ENCODE results near the gene RAB11FIP4. TPM values are rescaled to one million over a fixed set of nuclear protein-coding genes. Genes with fewer than 3 reads are reported as not detected.

Gene RAB11FIP4
- total and polyA plus RNA-seq, 2 donors (not counting 3 experiments of a cell fraction or from before 2014, with no cell fraction given), result 0.08 to 0.38 TPM

DNA sequence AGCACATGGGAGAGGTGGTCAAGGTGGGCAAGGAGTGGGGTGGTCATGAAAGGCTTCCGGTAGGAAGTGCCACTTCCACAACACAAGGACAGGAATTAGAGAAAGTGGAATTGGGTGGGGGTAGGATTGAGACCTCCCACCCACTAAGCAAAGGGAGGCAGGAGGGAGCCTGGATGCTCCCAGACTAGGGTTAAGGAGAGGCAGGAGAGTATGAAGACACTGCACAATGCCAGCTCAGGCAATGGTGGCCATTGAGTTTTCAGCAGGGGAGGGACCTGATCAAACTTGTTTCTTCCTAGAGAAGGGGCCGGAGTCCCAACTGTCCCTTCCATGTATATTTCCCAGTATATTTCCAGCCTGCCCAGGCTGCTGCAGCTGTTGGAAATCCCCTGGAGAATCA lies 3.1 kb upstream of the RAB11FIP4 start:
- FAIRE-seq (no peak), DNase-seq (ENCODE audit: low read depth, low spot score) (no peak)
- intact Hi-C loops (cut with micrococcal nuclease), result loop anchor here (2.0 kb wide), 1 partner anchor 454 kb away; no protein-coding TSS in a partner anchor
- Histone ChIP-seq H3K27me3 (ENCODE audit: control insufficient read depth in 2 of 2, insufficient read depth in 2 of 2, low read length in 2 of 2) (peaks cover 13 to 17% of the 10 kb centered on the region in 2 experiments), H3K9me1 (replicated peaks; ENCODE audit: control insufficient read depth, extremely low read depth, insufficient read depth, low read length) (no peaks in the 10 kb centered on the region), H2AFZ (ENCODE audit: low read depth, low read length) (no peak overlapping the region), H3K4me3 (replicated peaks in 1 of 3; ENCODE audit: insufficient read depth in 1 of 3, low read depth in 1 of 3, low read length in 3 of 3) (no peak overlapping the region), H3K36me3 (ENCODE audit: control insufficient read depth in 2 of 2, extremely low read depth in 1 of 2, insufficient read depth in 2 of 2, low read length in 2 of 2) (no peaks in the 10 kb centered on the region), H3K79me2 (ENCODE audit: control insufficient read depth, insufficient read depth, low read length) (no peaks in the 10 kb centered on the region), H4K20me1 (replicated peaks; ENCODE audit: control insufficient read depth, extremely low read depth, insufficient read depth, low read length) (no peaks in the 10 kb centered on the region), H3K9ac (replicated peaks; ENCODE audit: extremely low read depth, insufficient read depth, low read length) (no peak overlapping the region), H3K4me1 (ENCODE audit: control insufficient read depth, extremely low read depth, insufficient read depth, low read length) (no peaks in the 10 kb centered on the region), H3K27ac (ENCODE audit: insufficient read depth, low read depth, low read length) (no peak overlapping the region), H3K9me3 (replicated peaks; ENCODE audit: control insufficient read depth, insufficient read depth, low read length) (no peaks in the 10 kb centered on the region), H3K4me2 (ENCODE audit: insufficient read depth, low read length) (no peak overlapping the region)
- no TSS peak for BruUV-seq (replicated peaks)
- no peak for TF ChIP-seq POLR2AphosphoS5 (IDR thresholded peaks at IDR 0.05; ENCODE audit: insufficient read depth, low read depth, low read length)
- TF ChIP-seq MYC (IDR thresholded peaks at IDR 0.05; ENCODE audit: low read depth, low read length), result no peak
- CTCF ChIA-PET, result interaction anchor here (0.9 to 2.9 kb wide), 6 partner anchors 20 to 454 kb away, joined by 3 to 92 read pairs (median 12); no protein-coding TSS in a partner anchor
- dilution Hi-C loops (cut with MboI; ENCODE audit: extremely low pct_ligation_motif_present, low sequenced_read_pairs), result no loop called here
- POLR2A ChIA-PET, result no interaction called here

DNA sequence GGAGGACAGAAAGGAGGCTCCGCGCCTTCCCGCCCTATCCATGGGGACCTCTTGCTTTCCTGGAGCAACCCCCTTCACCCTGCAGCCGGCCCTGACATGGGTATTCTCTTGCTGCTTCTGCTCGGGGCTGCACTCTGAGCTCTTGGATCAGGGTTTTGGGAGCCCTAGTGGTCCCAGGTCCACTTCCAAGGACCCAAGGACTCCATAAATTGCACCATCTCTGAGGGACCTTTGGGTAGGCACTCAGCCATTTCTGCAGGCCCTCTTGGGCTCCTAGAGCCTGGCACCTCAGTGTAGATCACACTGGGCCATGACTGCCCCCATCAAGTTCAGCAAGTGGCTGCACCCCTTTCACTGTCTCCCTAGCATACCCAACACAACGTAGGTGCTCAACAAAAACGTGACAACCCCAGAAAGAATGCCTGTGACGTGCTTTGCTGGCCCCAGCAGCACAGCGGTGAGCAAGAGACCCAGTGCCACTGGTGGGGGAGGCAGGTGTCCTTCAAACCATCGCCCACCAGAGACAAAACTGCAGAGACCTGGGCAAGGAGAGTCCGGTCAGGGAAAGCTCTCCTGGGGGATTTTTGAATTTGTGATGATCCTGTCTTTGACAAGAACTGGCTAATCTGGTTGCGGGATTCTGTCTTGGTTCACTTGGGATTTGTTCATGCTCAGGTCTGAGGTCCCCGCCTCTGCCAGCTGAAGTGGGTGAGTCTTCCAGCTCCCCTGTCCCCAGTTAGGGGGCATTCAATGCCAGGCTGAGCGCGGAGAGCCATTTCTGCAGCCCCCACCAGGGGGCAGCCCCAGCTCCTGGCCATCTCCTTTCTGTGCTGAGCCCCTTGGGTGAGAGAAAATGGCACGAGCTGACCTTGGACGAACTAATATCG lies 2.5 kb upstream of the RAB11FIP4 start:
- ChIA-PET POLR2A (no interaction called here), CTCF (interaction anchor here (0.6 to 2.9 kb wide), 33 partner anchors 9 to 750 kb away, joined by 3 to 92 read pairs (median 3); no protein-coding TSS in a partner anchor)
- H3K27me3 ChIP-seq (ENCODE audit: control insufficient read depth in 2 of 2, insufficient read depth in 2 of 2, low read length in 2 of 2), result peaks cover 13 to 17% of the 10 kb centered on the region in 2 experiments
- dilution Hi-C loops (cut with MboI; ENCODE audit: extremely low pct_ligation_motif_present, low sequenced_read_pairs), result no loop called here
- intact Hi-C loops (cut with micrococcal nuclease), result loop anchor here (1.0 to 2.0 kb wide), 2 partner anchors 136 to 454 kb away; no protein-coding TSS in a partner anchor
- H3K27ac ChIP-seq (ENCODE audit: insufficient read depth, low read depth, low read length), result no peak overlapping the region
- no peak overlapping the region for H3K4me2 ChIP-seq (ENCODE audit: insufficient read depth, low read length)
- H3K4me1 ChIP-seq (ENCODE audit: control insufficient read depth, extremely low read depth, insufficient read depth, low read length), result no peaks in the 10 kb centered on the region
- H3K9me1 ChIP-seq (replicated peaks; ENCODE audit: control insufficient read depth, extremely low read depth, insufficient read depth, low read length), result no peaks in the 10 kb centered on the region
- no peaks in the 10 kb centered on the region for H3K36me3 ChIP-seq (ENCODE audit: control insufficient read depth in 2 of 2, extremely low read depth in 1 of 2, insufficient read depth in 2 of 2, low read length in 2 of 2)
- no peak overlapping the region for H3K4me3 ChIP-seq (replicated peaks in 1 of 3; ENCODE audit: insufficient read depth in 1 of 3, low read depth in 1 of 3, low read length in 3 of 3)
- H2AFZ ChIP-seq (ENCODE audit: low read depth, low read length), result no peak overlapping the region
- no peak overlapping the region for H3K9ac ChIP-seq (replicated peaks; ENCODE audit: extremely low read depth, insufficient read depth, low read length)
- no peaks in the 10 kb centered on the region for H3K9me3 ChIP-seq (replicated peaks; ENCODE audit: control insufficient read depth, insufficient read depth, low read length)
- no peaks in the 10 kb centered on the region for H4K20me1 ChIP-seq (replicated peaks; ENCODE audit: control insufficient read depth, extremely low read depth, insufficient read depth, low read length)
- TF ChIP-seq, protein P1, sequence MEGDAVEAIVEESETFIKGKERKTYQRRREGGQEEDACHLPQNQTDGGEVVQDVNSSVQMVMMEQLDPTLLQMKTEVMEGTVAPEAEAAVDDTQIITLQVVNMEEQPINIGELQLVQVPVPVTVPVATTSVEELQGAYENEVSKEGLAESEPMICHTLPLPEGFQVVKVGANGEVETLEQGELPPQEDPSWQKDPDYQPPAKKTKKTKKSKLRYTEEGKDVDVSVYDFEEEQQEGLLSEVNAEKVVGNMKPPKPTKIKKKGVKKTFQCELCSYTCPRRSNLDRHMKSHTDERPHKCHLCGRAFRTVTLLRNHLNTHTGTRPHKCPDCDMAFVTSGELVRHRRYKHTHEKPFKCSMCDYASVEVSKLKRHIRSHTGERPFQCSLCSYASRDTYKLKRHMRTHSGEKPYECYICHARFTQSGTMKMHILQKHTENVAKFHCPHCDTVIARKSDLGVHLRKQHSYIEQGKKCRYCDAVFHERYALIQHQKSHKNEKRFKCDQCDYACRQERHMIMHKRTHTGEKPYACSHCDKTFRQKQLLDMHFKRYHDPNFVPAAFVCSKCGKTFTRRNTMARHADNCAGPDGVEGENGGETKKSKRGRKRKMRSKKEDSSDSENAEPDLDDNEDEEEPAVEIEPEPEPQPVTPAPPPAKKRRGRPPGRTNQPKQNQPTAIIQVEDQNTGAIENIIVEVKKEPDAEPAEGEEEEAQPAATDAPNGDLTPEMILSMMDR (IDR thresholded peaks at IDR 0.05; ENCODE audit: extremely low read depth in 1 of 2, insufficient read depth in 1 of 2, low read depth in 1 of 2, low read length in 2 of 2), result peak; percentile 78 to 90
- no peak for TF ChIP-seq EZH2 (IDR thresholded peaks at IDR 0.05; ENCODE audit: borderline replicate concordance, low read depth, low read length, severe bottlenecking)
- peak; percentile 75 for FAIRE-seq
- H3K79me2 ChIP-seq (ENCODE audit: control insufficient read depth, insufficient read depth, low read length), result no peaks in the 10 kb centered on the region
- peak; percentile 32 for DNase-seq (ENCODE audit: low read depth, low spot score)
- no TSS peak for BruUV-seq (replicated peaks)
